DMS 273 (cell line): ENCODE measurements around the gene ITGB4.

ENCODE experiments used
- DNase-seq: peaks from one replicate; lab custom pipeline; 2025; ENCODE audit not compliant: unreplicated experiment; lab: John Stamatoyannopoulos, UW

Gene ITGB4

GRCh38 chr17:75720656-75721462 is at the start of gene ITGB4:
Gene ITGB4, plus strand, starts transcription at chr17:75721459. Its CDS starts 3,245 bp downstream, at chr17:75724704.
- DNase-seq: peak; percentile 59

GRCh38 chr17:75672011-75672410 is 49.2 kb upstream of the ITGB4 start:
- DNase-seq: no peak

- DNase-seq: no peak
Observed at GRCh38 chr17:75673487-75673886, 47.8 kb upstream of the ITGB4 start.

- no peak for DNase-seq
Observed at GRCh38 chr17:75676461-75676860, 44.8 kb upstream of the ITGB4 start.

- DNase-seq: no peak
Observed at GRCh38 chr17:75679706-75680211, 41.5 kb upstream of the ITGB4 start.

GRCh38 chr17:75680431-75680830 is 40.8 kb upstream of the ITGB4 start:
- DNase-seq: no peak

- no peak for DNase-seq
Observed at GRCh38 chr17:75681289-75681688, 40.0 kb upstream of the ITGB4 start.

- DNase-seq: no peak
Observed at GRCh38 chr17:75683583-75683982, 37.7 kb upstream of the ITGB4 start.

GRCh38 chr17:75684249-75684648 is 37.0 kb upstream of the ITGB4 start:
- no peak for DNase-seq

GRCh38 chr17:75684924-75685323 is 36.3 kb upstream of the ITGB4 start:
- peak; percentile 76 for DNase-seq

GRCh38 chr17:75685499-75685898 is 35.8 kb upstream of the ITGB4 start:
- no peak for DNase-seq

GRCh38 chr17:75688209-75688825 is 32.9 kb upstream of the ITGB4 start:
- no peak for DNase-seq

- no peak for DNase-seq
Observed at GRCh38 chr17:75689441-75689873, 31.8 kb upstream of the ITGB4 start.

- DNase-seq: no peak
Observed at GRCh38 chr17:75691371-75691791, 29.9 kb upstream of the ITGB4 start.

GRCh38 chr17:75691801-75692626 is 29.2 kb upstream of the ITGB4 start:
- no peak for DNase-seq

- DNase-seq: no peak
Observed at GRCh38 chr17:75692976-75693375, 28.3 kb upstream of the ITGB4 start.

GRCh38 chr17:75693500-75694481 is 27.5 kb upstream of the ITGB4 start:
- no peak for DNase-seq

- no peak for DNase-seq
Observed at GRCh38 chr17:75694536-75694935, 26.7 kb upstream of the ITGB4 start.

- no peak for DNase-seq
Observed at GRCh38 chr17:75695141-75695829, 26.0 kb upstream of the ITGB4 start.

GRCh38 chr17:75695830-75696271 is 25.4 kb upstream of the ITGB4 start:
- DNase-seq: no peak
